GM19468 (cell line): ENCODE data around the gene ADGRG1.
"Not testable (repeated sequence)": the region's sequence is repeated elsewhere in the genome, so short reads cannot be mapped to it uniquely, and the experiment has no call there.

Experiments
- ATAC-seq: cut with Tn5 transposase; IDR thresholded peaks from one replicate; pipeline ENCODE4 v1.9.1; 2021; ENCODE audit warnings: mild to moderate bottlenecking, moderate library complexity, moderate number of reproducible peaks; ENCODE audit not compliant: unreplicated experiment; ENCODE audit errors: extremely low read depth

ADGRG1 gene

DNA sequence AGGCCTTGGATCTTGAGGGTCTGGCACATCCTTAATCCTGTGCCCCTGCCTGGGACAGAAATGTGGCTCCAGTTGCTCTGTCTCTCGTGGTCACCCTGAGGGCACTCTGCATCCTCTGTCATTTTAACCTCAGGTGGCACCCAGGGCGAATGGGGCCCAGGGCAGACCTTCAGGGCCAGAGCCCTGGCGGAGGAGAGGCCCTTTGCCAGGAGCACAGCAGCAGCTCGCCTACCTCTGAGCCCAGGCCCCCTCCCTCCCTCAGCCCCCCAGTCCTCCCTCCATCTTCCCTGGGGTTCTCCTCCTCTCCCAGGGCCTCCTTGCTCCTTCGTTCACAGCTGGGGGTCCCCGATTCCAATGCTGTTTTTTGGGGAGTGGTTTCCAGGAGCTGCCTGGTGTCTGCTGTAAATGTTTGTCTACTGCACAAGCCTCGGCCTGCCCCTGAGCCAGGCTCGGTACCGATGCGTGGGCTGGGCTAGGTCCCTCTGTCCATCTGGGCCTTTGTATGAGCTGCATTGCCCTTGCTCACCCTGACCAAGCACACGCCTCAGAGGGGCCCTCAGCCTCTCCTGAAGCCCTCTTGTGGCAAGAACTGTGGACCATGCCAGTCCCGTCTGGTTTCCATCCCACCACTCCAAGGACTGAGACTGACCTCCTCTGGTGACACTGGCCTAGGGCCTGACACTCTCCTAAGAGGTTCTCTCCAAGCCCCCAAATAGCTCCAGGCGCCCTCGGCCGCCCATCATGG, 35.7 kb downstream of the ADGRG1 start:
- no peak for ATAC-seq

DNA sequence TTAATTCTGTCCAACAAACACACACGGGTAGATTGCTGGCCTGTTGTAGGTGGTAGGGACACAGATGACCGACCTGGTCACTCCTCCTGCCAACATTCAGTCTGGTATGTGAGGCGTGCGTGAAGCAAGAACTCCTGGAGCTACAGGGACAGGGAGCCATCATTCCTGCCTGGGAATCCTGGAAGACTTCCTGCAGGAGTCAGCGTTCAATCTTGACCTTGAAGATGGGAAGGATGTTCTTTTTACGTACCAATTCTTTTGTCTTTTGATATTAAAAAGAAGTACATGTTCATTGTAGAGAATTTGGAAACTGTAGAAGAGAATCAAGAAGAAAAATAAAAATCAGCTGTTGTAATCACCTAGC, 36.2 kb downstream of the ADGRG1 start:
- ATAC-seq, result no peak

DNA sequence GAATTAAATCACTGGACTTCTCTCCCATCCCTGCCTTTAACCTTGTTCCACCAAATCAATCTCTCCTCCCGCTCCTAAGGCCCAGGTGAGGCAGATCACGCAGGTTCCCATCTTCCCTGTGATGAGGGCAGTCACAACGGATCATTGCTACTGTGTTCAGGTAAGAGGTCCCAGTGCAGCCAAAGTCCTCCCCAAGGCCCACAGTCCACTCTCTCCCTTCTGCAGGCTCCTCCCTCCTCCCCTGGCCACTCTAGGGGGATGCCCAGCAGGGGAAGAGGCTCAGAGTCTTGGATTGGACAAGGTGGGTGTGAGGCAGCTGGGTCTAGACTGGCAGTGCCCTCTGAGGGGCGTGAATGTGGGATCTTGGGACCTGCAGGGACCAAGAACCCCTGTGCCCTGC, 37.1 kb downstream of the ADGRG1 start:
- no peak for ATAC-seq

DNA sequence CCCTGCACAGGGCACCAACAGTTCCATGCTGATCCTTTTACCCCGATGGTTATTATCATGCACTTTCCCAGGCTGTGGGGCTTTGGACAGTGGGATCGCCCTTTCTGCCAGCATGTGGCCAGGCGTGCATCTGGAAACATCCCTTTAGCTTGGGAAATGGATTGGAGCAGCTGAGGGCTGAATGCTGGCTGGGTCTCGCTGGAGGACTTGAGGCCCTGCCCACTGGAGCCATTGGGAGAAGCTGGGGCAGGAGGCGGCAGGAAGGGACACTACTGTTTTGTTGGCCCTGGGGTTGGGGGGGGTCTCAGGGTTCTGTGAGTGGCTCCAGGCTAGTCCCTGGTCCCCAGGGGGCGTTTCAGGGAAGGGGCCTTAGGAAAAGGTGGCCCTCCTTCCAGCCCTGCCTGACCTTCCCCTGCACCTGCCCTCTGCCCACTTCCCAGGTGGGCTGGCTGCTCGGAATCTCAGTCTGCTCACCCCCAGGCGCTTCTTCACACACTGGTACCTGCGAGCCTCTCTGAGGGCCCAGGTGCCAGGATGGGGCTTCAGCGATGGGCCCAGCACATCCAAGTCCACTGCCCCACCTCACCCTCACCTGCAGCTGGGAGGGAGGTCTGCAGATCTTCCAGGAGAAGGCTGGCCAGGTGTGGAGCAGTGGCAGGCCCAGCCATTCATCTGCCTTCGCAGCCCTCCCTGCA, 38.1 kb downstream of the ADGRG1 start:
- ATAC-seq, result no peak

DNA sequence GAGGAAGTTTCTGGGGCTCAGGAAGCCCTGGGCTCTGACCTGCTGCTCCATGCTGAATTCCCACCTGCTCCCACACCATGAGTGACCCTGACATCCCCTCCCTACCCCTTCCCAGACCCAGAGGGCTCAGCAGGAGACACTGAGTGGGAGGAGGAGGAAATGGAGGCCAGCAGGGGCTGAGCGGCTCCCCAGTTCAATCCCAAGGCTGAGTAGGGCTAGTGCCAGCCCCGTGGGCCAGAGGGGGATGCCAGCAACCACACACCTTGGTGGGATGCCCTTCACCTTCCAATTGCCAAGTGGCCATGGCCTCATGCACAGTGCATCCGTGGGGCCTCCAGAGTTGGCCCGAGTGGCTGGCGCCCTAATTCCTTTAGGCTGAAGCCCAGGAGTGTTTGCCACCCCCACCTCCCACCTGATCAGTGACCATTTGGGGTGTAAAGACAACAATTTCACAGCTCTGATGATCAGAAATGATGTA, 38.7 kb downstream of the ADGRG1 start:
- ATAC-seq, result no peak

DNA sequence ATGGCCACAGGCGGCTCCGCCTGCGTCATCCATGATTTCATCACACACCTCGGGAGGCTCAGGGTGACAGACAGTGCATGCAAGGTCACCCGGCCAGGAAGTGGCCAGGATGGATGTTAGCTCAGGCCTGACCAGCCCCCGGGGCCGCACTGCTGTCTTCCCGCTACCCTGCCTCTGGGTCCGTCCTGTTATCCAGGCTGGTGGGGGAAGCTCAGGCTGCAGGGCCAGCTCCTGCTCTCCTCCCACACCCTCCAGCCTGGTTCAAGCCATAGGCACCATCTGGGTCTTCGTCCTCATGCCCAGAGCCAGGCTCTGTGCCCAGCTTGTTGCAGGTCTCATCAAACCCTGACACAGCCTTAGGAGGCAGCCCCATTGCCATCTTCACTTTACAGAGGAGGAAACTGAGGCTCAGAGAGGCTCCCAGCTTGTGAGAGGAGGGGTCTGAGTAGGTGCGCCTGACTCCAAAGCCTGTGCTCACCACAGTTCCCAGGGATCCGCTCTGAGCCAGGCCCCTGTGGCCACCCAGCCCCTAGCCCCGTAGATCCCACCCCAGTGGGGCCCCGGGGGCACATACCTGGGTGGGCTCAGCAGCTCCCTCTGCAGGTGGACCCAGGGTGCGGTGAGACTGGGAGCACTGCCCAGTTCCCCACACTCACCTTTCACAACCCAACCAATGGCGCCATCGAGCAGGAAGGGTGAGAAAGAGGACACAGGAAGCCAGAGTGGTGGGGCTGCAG, 39.3 kb downstream of the ADGRG1 start:
- ATAC-seq, result no peak

DNA sequence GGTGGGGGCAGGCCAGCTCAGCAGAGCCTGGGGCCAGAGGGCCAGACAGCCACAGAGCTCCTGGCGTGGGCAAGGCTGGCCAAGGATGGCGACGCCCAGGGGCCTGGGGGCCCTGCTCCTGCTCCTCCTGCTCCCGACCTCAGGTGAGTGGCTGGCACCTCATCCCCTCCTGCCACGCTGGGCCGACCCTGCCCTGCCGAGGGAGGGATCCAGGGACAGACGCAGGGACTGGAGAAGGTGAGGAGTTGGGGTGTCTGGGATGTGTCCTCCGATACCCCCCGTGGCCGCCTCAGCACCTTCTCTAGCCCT, 39.8 kb downstream of the ADGRG1 start, which contains the start of gene ADGRG3:
ADGRG3 (plus strand) TSS at position 44 of the 309 bp plus-strand sequence; CDS start at position 86, 42 bp downstream.
- no peak for ATAC-seq

DNA sequence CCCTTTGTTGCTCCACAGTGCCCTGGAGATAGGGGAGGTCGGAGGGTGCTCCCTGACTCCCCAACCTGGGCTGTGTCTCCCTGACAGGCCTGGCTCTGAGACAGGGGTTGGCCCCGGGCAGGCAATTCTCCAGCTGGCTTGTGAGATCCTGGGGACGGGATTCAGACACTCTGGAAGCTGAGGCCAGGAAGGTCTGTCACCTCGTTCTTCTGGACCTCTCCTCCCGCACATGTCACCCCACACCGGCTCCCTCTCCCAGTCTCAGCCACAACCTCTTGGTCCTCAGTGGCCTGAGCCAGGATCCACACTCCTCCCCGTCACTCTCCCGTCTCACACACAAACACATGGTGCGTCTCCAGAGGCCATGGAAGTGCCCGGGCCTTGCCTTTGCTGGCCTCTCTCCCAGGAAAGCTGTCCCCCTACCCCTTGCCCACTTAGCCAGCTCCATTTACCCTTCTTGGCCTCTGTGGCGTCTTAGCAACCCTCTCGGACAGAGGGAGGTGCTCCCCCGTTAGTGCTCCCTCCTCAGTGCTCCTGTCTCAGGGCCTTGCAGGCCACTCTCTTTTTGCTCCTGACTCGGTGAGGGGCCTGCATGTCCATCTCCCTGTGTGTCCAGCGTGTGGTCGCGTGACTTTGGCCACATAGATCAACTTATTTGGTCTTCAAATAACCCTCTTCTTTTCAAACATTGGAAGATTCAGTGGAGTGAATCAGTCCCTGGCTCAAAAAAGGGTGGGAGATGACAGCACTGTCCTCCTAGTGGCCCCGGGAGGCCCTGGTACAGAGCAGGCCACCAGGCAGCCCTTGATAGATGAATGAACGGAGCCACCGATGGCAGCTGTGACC, 40.4 kb downstream of the ADGRG1 start:
- ATAC-seq, result no peak

DNA sequence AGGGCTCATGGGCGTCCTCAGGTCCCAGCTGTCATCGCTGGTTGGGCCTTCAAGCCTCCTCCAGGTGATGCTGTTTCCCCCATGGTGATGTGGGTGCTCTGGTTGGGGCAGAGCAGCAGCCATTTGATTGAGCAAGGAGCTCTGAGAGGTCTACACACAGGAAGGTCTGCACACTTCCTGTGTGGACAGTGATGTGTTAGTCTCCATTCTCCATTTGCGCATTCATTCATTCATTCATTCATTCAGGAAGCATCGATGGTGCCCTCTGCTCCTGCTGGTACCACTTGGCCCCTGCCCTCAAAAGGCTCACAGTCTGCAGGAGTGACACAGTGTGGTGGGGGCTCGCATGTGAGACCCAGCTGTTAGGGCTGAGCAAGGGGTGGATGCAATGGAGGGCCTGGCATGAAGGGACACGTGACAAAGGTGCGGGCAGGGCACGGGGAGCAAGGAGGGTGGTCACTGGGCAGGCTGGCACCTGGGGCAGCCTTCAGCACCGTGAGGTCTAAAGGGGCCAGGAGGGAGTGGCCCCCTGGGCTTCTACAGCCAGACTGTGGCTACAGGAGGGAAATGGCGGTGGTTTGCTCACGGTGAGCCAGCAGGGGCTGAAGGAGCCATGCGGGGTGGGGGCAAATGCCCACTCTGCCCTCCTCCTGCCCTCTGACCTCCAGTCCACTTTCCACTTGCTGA, 41.2 kb downstream of the ADGRG1 start:
- ATAC-seq, result no peak

DNA sequence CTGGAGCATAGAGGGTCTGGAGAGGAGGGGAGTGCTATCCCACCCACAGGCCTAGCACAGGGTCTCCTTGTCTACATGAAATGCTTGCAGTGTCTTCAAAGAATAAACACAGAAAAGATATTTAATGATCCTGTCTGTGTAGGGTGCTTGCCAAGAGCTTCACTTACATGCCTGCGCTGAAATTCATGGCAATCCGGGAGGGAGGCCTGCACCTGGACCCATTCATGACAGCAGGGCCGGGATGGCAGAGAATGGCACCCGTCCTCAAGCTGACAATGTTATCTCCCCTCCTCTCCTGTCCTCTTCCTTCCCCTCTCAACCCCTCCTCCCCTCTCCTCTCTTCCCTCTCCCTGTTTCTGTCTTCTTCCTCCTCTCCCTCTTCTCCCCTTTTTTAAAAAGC, 41.8 kb downstream of the ADGRG1 start:
- ATAC-seq, result no peak

DNA sequence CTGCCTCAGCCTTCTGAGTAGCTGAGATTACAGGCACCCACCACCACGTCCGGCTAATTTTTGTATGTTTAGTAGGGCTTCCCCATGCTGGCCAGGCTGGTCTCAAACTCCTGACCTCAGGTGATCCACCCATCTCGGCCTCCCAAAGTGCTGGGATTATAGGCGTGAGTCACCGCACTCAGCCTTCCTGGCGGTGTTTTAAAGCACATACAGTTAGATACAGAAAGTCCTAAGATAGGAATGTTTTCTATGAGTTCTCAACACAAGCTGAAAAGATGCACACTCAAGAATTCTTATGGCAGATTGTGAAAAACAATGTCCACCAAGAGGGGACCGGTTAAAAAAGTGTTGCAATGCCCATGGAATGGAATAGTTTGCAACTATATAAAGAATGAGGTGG, 43.0 kb downstream of the ADGRG1 start:
- not testable (repeated sequence) for ATAC-seq

DNA sequence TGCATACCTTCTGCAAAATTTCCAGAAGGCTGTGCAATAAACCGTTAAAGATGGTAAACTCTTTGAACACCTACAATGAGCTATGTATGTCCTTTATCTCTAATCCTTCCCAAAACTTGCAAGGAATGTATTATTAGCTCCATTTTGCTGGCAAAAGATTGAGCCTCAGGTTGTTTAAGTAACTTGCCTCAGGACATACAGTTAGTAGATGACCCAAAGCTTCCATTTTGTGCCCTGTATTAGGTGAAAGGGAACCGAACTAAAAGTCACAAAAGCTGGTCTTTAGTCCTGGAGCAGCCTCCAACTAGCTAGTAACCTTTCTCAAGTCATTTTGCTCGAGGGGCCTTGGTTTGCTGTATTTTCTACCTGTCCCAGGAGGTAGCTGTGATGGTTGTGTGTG, 44.0 kb downstream of the ADGRG1 start:
- ATAC-seq, result no peak

DNA sequence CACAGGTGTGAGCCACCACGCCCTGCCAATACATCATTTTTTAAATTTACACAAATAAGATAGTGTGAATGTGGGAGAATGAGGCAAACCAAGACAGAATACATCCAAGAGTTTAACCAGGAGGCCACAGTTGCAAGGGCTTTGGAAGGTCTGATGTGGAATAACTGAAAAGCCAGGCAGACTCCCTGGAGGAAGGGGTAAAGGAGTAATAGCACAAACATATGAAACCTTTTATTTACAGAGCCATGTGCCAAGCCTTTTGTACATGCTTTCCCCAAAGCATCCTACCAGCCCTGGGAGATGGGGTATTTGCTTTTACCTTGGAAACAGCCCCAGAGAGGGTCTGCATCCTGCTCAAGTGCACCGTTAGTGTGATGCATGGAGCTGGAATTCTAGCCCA, 44.4 kb downstream of the ADGRG1 start:
- ATAC-seq, result no peak

DNA sequence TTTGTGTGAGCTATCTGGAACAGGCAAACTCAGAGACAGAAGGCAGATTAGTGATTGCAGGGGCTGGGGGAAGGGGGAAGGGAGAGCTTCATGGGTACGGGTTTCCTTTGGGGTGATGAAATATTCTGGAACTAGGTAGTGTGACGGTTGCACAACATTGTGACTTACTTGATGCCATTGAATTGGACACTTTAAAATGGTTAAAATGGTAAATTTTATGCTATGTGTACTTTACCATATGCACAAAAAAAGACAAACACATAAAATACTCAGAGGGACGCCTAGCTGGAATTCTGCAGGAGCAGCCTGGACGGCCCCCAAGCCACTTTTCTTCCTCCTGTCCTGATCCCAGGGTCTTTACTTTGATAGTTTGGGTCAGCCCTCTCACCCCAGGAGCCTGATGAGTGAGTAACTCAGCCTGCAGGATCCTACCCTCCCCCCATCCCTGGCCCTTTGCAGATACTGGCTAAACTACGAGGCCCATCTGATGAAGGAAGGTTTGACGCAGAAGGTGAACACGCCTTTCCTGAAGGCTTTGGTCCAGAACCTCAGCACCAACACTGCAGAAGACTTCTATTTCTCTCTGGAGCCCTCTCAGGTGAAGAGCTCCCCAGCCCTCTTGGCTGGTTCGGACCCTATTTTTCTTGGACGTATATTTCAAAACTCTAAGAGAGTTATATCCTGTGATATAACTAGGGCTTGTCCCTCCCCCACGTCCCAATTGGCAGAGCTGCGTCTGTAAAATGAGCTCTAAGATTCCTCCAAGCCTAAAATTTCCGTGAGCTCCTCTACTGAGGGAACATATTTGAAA, 47.5 kb downstream of the ADGRG1 start:
- ATAC-seq, result no peak

DNA sequence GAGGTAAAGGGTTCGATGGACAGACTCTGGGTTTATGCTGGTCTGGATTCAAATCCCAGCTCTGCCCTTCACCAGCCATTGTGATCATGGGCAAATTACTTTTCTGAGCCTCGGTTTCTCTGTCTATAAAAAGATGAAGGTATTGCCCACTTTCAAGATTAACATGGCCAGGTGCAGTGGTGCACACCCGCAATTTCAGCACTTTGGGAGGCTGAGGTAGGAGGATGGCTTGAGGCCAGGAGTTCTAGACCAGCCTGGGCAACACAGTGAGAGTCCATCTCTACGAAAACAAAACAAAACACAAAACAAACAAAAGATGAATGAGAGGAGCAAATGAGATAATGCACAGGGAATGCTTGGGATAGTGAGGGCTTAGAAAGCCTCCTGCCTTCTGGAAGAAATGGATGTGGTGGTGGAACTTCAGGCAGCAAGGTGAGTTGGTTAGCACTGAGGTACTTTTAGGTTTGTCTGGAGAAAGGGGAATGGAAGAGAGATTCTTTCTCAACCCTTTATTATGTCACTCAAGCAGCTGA, 48.2 kb downstream of the ADGRG1 start:
- no peak for ATAC-seq

DNA sequence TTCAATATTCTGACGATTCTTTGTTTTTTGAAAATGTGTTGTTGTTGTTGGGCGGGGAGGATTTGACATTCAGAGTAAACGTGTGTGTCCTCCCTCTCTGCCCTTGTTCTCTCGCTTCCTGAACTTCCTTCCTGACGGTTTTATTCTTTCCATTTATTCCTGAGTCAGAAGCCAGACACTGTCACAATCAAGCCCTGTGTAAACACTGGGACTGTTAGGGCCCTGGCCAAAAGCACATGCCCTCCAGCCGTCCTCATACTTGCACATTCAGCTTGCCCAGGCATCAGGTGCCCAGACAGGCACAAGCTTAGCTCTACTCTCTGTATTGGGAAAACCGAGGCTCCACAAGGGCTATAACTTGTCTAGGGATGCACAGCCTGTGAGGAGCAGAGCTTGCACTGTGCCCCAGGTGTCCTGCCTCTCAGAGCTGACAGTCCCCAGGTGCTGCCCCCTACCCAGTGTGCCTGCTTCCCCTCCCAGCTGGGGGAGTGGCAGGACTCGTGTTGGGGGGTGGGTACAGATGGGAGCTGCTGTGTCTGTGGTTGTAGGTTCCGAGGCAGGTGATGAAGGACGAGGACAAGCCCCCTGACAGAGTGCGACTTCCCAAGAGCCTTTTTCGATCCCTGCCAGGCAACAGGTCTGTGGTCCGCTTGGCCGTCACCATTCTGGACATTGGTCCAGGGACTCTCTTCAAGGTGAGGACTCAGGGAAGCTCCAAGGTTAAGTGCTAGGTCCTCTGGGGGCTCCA, 49.4 kb downstream of the ADGRG1 start:
- no peak for ATAC-seq

DNA sequence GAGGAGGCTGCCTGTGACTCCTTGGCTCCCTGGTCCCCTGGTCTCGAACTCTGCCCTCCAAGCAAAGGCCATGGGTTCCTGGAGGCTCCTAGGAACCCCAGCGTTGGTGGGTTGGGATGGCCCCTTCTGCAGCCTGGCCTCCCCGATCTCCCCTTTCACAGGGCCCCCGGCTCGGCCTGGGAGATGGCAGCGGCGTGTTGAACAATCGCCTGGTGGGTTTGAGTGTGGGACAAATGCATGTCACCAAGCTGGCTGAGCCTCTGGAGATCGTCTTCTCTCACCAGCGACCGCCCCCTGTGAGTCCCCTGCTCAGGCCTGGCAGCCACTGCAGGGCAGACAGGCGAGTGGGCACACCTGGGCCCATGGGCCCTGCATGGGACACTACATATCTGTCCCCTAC, 50.6 kb downstream of the ADGRG1 start:
- ATAC-seq, result no peak
